Measurements from ENCODE around the gene BRINP3. TPM values are rescaled to one million over a fixed set of nuclear protein-coding genes. Genes with fewer than 3 reads are reported as not detected.

BRINP3 gene
- total RNA-seq, 4 donors from 2014 or later: 14.0 to 50.0 (median 42.7) TPM

- H3K27me3 ChIP-seq: no peaks in the 10 kb centered on the region
- no peak for DNase-seq
Observed at GRCh38 chr1:190101756-190102155, 375.9 kb downstream of the BRINP3 start.

GRCh38 chr1:190098756-190099155, 378.9 kb downstream of the BRINP3 start:
- no peaks in the 10 kb centered on the region for H3K4me1 ChIP-seq
- H3K27ac ChIP-seq: no peak overlapping the region
- H3K9me3 ChIP-seq: no peaks in the 10 kb centered on the region
- DNase-seq: no peak
- H3K27me3 ChIP-seq: no peaks in the 10 kb centered on the region
- H3K4me3 ChIP-seq: no peak overlapping the region
- TF ChIP-seq POLR2A (IDR thresholded peaks at IDR 0.05) (no peak), CTCF (IDR thresholded peaks at IDR 0.05) (no peak)
- no peaks in the 10 kb centered on the region for H3K36me3 ChIP-seq

More at GRCh38 chr1:190101756-190102155, 375.9 kb downstream of the BRINP3 start:
- Histone ChIP-seq H3K9me3 (no peaks in the 10 kb centered on the region), H3K4me1 (no peaks in the 10 kb centered on the region), H3K36me3 (no peaks in the 10 kb centered on the region), H3K4me3 (no peak overlapping the region), H3K27ac (no peak overlapping the region)
- TF ChIP-seq CTCF (IDR thresholded peaks at IDR 0.05): no peak
- no peak for TF ChIP-seq POLR2A (IDR thresholded peaks at IDR 0.05)

DNA sequence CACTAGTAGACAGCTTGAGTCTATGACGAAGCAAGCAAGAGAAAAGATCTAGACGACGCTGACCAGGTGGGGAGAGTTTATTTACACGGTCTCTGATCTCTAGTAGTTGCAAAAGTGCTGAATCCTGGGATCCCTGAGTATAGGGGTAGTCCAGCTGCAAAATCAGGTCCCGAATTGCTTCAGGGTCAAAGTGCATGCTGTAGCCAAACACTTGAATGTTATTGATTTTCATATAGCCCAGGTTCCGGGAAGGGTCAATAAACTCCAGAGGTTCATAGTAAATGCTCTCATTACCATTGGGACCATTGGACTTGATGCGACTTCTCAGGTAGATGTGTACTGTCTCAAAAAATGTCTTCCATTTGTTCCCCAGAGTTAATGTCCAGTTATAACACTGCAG, 379.6 kb downstream of the BRINP3 start:
- no peak for DNase-seq
- TF ChIP-seq POLR2A (IDR thresholded peaks at IDR 0.05): no peak
- TF ChIP-seq CTCF (IDR thresholded peaks at IDR 0.05): no peak
- no peak overlapping the region for H3K27ac ChIP-seq
- H3K36me3 ChIP-seq: no peaks in the 10 kb centered on the region
- no peak overlapping the region for H3K4me3 ChIP-seq
- no peaks in the 10 kb centered on the region for H3K27me3 ChIP-seq
- H3K4me1 ChIP-seq: no peaks in the 10 kb centered on the region
- H3K9me3 ChIP-seq: no peaks in the 10 kb centered on the region

GRCh38 chr1:190095596-190095995, 382.1 kb downstream of the BRINP3 start:
- H3K36me3 ChIP-seq: no peaks in the 10 kb centered on the region
- H3K27me3 ChIP-seq: no peaks in the 10 kb centered on the region
- H3K27ac ChIP-seq: no peak overlapping the region
- no peaks in the 10 kb centered on the region for H3K9me3 ChIP-seq
- TF ChIP-seq CTCF (IDR thresholded peaks at IDR 0.05) (no peak), POLR2A (IDR thresholded peaks at IDR 0.05) (no peak)
- H3K4me3 ChIP-seq: no peak overlapping the region
- no peaks in the 10 kb centered on the region for H3K4me1 ChIP-seq
- DNase-seq: no peak

GRCh38 chr1:190084552-190084951, 393.1 kb downstream of the BRINP3 start:
- TF ChIP-seq CTCF (IDR thresholded peaks at IDR 0.05) (no peak), POLR2A (IDR thresholded peaks at IDR 0.05) (no peak)
- no peaks in the 10 kb centered on the region for H3K4me1 ChIP-seq
- no peaks in the 10 kb centered on the region for H3K9me3 ChIP-seq
- DNase-seq: no peak
- no peak overlapping the region for H3K4me3 ChIP-seq
- no peaks in the 10 kb centered on the region for H3K27me3 ChIP-seq
- no peak overlapping the region for H3K27ac ChIP-seq
- H3K36me3 ChIP-seq: no peaks in the 10 kb centered on the region

DNA sequence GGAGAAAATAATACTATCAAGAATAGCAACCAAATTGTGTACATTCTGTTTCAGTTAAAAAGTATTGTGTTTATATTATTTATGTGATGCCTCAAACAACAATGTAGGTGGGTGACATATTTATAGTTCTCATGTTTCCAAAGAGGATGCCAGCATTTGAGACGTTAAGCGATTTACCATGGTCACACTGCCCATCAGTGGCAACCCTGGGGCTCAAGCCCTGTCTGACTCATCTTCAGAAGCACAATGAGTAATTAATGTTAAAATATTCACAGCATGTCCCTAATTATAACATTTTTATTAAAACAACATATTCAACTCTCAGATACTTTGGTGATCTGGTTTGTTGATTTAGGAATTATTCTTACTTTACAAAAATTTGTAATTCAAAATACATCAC, 409.4 kb downstream of the BRINP3 start:
- Histone ChIP-seq H3K27ac (no peak overlapping the region), H3K27me3 (no peaks in the 10 kb centered on the region), H3K4me1 (no peaks in the 10 kb centered on the region), H3K4me3 (no peak overlapping the region), H3K9me3 (no peaks in the 10 kb centered on the region), H3K36me3 (no peaks in the 10 kb centered on the region)
- no peak for DNase-seq
- no peak for TF ChIP-seq CTCF (IDR thresholded peaks at IDR 0.05)
- no peak for TF ChIP-seq POLR2A (IDR thresholded peaks at IDR 0.05)

All from Peyer's patch (tissue), 4 donors.